Kidney epithelial cell (primary cell): ENCODE data around the gene MMP24. TPM values are rescaled to one million over a fixed set of nuclear protein-coding genes. Genes with fewer than 3 reads are reported as not detected.
A peak's percentile ranks its signal among the peaks of the same experiment; 100 is the strongest.
"Not testable (repeated sequence)": the region's sequence is repeated elsewhere in the genome, so short reads cannot be mapped to it uniquely, and the experiment has no call there.

Source experiments
- DNase-seq: peaks from one replicate; pipeline ENCODE4 v3.0.0-alpha.2; 2010; ENCODE audit warnings: low read depth
- H3K27me3 ChIP-seq: 2 replicates; pipeline ENCODE4 v1.6.0; 2011; ENCODE audit warnings: low read length; ENCODE audit not compliant: control insufficient read depth, insufficient read depth
- H3K36me3 ChIP-seq: 2 replicates; pipeline ENCODE4 v1.5.1; 2011; ENCODE audit warnings: low read length; ENCODE audit not compliant: control insufficient read depth, insufficient read depth
- H3K4me3 ChIP-seq: 2 replicates; pipeline ENCODE4 v1.5.1; 2011; ENCODE audit warnings: low read depth, mild to moderate bottlenecking, control low read depth, low read length
- total RNA-seq: library from RNA; depleted of rRNA; stranded (reverse); fragments of >200 nt; gene quantifications from 2 replicates; pipeline ENCODE4 v1.2.3, GENCODE V29; 2015
- TF ChIP-seq, protein P1 (sequence below): IDR thresholded peaks from 2 replicates; pipeline ENCODE4 v1.5.1; 2011; ENCODE audit warnings: mild to moderate bottlenecking, moderate library complexity, low read length, control low read depth, inconsistent platforms; ENCODE audit not compliant: insufficient read depth, poor library complexity, severe bottlenecking

Gene MMP24
- total RNA-seq, 1 donor from 2014 or later, result 6.9 TPM

DNA sequence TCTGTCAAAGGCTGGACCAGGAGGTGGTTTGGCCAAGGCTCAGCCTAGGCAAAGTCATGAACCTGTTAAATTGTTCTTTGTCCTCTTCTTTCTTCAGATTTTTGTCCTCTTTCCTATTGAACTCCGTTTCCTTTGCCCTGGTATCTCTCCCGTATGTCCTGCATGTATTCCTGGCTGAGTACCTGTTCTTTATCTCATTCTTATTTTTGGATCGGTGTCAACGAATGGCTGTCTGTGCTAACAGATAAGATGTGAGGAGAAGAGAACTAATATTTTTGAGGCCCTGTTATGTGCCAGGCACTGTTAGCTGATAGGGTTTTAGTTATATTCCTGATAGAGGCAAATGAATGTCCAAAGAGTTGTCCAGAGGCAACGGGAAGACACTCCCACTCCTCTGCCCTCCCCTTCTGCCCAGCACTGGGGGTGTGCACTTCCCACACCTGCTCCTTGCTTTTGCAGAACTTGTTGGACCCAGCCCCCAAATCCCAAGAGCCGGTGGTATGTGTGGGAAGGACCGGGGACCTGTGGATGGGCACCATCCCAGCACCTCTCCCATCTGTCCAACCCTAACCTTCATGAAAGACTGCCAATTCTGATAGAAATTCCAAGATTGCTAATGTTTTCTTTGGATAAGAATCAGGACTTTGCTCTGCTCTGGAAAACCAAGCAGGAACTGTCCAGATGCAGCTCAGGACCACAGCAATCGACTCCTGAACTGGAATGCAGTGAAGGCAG, 30.9 kb downstream of the MMP24 start:
- no peak for DNase-seq
- Histone ChIP-seq H3K36me3 (no peaks in the 10 kb centered on the region), H3K27me3 (no peaks in the 10 kb centered on the region), H3K4me3 (no peak overlapping the region)
- TF ChIP-seq, protein P1, sequence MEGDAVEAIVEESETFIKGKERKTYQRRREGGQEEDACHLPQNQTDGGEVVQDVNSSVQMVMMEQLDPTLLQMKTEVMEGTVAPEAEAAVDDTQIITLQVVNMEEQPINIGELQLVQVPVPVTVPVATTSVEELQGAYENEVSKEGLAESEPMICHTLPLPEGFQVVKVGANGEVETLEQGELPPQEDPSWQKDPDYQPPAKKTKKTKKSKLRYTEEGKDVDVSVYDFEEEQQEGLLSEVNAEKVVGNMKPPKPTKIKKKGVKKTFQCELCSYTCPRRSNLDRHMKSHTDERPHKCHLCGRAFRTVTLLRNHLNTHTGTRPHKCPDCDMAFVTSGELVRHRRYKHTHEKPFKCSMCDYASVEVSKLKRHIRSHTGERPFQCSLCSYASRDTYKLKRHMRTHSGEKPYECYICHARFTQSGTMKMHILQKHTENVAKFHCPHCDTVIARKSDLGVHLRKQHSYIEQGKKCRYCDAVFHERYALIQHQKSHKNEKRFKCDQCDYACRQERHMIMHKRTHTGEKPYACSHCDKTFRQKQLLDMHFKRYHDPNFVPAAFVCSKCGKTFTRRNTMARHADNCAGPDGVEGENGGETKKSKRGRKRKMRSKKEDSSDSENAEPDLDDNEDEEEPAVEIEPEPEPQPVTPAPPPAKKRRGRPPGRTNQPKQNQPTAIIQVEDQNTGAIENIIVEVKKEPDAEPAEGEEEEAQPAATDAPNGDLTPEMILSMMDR, result no peak

DNA sequence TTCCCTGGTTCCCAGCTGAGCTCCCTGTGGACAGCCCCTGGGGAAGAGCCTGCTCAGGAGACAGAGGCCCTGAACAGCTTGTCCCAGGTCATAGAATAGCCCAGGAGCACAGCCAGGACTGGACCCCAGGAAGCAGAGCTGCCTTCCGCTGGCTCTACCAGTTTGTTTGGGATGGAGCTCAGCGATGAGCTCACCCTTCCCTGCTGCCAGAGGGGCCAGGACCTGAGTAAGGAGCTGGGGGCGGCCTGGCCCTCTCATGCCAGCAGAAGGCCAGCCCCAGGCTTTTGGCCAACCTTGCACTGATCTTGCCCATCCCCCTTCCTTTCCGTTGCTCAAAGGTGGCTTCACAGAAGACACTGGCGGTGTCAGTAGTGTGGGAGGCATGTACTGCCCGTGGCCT, 33.9 kb downstream of the MMP24 start:
- H3K36me3 ChIP-seq, result no peaks in the 10 kb centered on the region
- H3K27me3 ChIP-seq, result no peaks in the 10 kb centered on the region
- H3K4me3 ChIP-seq, result no peak overlapping the region
- DNase-seq, result no peak
- TF ChIP-seq, protein P1, result no peak

DNA sequence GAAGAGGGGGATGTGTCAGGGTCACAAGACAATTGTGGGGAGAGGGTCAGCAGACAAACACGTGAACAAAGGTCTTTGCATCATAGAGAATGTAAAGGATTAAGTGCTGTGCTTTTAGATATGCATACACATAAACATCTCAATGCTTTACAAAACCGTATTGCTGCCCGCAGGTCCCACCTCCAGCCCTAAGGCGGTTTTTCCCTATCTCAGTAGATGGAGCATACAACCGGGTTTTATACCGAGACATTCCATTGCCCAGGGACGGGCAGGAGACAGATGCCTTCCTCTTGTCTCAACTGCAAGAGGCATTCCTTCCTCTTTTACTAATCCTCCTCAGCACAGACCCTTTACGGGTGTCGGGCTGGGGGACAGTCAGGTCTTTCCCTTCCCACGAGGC, 35.8 kb downstream of the MMP24 start:
- H3K4me3 ChIP-seq, DNase-seq, H3K27me3 ChIP-seq, H3K36me3 ChIP-seq: not testable (repeated sequence)

DNA sequence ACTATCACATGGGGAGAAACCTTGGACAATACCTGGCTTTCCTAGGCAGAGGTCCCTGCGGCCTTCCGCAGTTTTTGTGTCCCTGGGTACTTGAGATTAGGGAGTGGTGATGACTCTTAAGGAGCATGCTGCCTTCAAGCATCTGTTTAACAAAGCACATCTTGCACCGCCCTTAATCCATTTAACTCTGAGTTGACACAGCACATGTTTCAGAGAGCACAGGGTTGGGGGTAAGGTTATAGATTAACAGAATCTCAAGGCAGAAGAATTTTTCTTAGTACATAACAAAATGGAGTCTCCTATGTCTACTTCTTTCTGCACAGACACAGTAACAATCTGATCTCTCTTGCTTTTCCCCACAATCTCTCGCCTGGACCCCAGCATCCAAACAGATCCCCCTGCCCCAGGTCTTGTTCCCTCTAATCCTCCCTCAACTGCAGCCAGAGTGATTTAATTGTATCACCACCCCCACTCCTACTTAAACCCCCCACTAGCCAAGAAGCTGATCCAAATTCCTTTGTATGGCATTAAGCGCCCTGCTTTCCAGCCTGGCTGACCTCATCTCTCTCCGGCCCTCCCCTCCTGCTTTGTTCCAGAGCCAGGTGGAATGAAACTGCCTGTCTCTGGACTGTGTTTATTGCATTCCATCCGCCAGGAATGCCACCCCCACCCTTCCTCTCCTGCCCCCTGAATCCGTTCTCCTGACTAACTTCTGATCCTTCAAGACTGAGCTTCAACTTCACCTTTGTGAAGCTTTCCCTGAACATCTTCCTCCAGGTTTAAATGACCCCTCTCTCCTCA, 36.4 kb downstream of the MMP24 start:
- not testable (repeated sequence) for H3K36me3 ChIP-seq, H3K4me3 ChIP-seq, H3K27me3 ChIP-seq
- peak; percentile 89 for DNase-seq
- TF ChIP-seq, protein P1, result peak; percentile 29

DNA sequence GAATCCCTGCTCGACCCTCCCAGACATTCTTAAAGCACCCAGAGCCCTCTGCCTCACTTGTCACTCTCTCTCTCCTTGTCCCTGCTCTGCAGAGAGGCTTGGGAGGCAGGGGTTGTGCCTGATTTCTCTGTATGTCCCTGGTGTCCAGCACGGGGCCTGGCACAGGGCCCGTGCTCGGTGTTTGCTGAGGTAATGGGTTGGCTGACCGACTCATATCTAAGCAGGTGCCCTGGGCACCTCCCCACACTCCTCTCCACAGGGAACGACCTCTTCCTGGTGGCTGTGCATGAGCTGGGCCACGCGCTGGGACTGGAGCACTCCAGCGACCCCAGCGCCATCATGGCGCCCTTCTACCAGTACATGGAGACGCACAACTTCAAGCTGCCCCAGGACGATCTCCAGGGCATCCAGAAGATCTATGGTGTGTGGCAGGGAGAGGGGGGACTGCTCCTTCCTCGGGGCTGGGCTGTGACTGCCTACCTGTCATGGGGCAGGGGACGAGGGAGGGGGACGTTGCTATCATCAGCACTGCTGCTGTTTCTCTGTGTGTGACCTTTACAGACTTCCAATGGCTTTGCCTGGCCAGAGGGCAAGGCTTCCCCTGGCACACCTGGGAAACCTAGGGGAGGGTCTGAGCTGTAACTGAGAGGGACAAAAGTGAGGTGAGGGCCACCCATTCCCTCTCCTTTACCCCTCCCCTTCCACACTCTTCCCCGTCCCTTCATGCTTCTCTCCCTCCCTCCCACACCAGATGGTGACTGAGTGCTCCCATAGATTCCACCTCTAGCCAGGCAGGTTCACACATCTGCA, 37.2 kb downstream of the MMP24 start:
- Histone ChIP-seq H3K27me3 (no peaks in the 10 kb centered on the region), H3K4me3 (no peak overlapping the region), H3K36me3 (no peaks in the 10 kb centered on the region)
- TF ChIP-seq, protein P1, result no peak
- DNase-seq, result no peak

DNA sequence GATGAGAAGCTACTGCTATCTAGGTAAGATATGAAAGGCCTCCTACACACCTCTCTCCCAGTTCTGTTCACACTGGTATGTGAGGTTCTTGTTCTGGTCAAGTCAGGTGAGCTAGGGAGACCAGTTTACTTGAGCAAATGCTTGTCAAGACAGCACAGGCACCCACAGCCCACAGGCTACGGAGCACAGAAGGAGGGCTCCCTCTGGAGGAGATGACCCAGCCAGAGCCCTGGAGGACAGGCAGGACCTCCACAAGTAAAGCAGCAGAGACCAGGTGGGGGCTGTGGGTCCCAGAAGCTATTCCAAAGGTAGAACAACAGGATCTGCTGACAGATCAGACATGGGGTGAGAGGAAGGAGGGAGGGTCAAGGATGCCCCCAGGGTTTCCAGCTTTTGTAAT, 38.3 kb downstream of the MMP24 start:
- H3K4me3 ChIP-seq, result no peak overlapping the region
- DNase-seq, result no peak
- TF ChIP-seq, protein P1, result peak; percentile 70
- no peaks in the 10 kb centered on the region for H3K27me3 ChIP-seq
- no peaks in the 10 kb centered on the region for H3K36me3 ChIP-seq
